Measurements from ENCODE around the gene PCK2.

GRCh38 chr14:24100982-24101494, 6.9 kb downstream of the PCK2 start:
- TF ChIP-seq CTCF (conservative IDR thresholded peaks at IDR 0.05) (no peak), ZFX (IDR thresholded peaks at IDR 0.05) (no peak)
